MM.1S (cell line): ENCODE measurements around the gene MAPK7.

Experiments used
- DNase-seq: peaks from one replicate; pipeline ENCODE4 v3.0.0-alpha.2; 2015
- H2AFZ ChIP-seq: fragments of 300-600 bp; sonication (generic); 2 replicates; pipeline ENCODE4 v1.6.0; 2016; ENCODE audit warnings: antibody characterized with exemption, low read length
- H3F3A ChIP-seq: fragments of 300-600 bp; sonication (generic); 2 replicates; pipeline ENCODE4 v1.6.1; 2016; ENCODE audit warnings: mild to moderate bottlenecking, antibody characterized with exemption, low read length, moderate library complexity, mixed read lengths; ENCODE audit not compliant: insufficient read depth
- H3K27ac ChIP-seq: fragments of 300-600 bp; sonication (generic); 2 replicates; pipeline ENCODE4 v1.5.1; 2016; ENCODE audit warnings: mild to moderate bottlenecking, low read length
- H3K27me3 ChIP-seq: fragments of 300-600 bp; sonication (generic); replicated peaks from 2 replicates; pipeline ENCODE4 v1.6.0; 2016; ENCODE audit warnings: low read length; ENCODE audit not compliant: insufficient read depth
- H3K36me3 ChIP-seq: fragments of 300-600 bp; sonication (generic); replicated peaks from 2 replicates; pipeline ENCODE4 v1.6.1; 2016; ENCODE audit warnings: mild to moderate bottlenecking, low read length, mixed read lengths; ENCODE audit not compliant: insufficient read depth
- H3K4me1 ChIP-seq: fragments of 300-600 bp; sonication (generic); 2 replicates; pipeline ENCODE4 v1.6.1; 2016; ENCODE audit warnings: low read length, mixed read lengths
- H3K4me2 ChIP-seq: fragments of 300-600 bp; sonication (generic); 2 replicates; pipeline ENCODE4 v1.6.0; 2016; ENCODE audit warnings: low read depth, low read length
- H3K4me3 ChIP-seq: fragments of 300-600 bp; sonication (generic); 2 replicates; pipeline ENCODE4 v1.5.1; 2016; ENCODE audit warnings: low read length, mixed read lengths
- H3K79me2 ChIP-seq: fragments of 300-600 bp; sonication (generic); 2 replicates; pipeline ENCODE4 v1.6.1; 2016; ENCODE audit warnings: mixed run types, low read length, mixed read lengths
- H3K9ac ChIP-seq: fragments of 300-600 bp; sonication (generic); 2 replicates; pipeline ENCODE4 v1.6.1; 2016; ENCODE audit warnings: low read length, mixed read lengths
- H3K9me2 ChIP-seq: fragments of 300-600 bp; sonication (generic); replicated peaks from 2 replicates; pipeline ENCODE4 v1.6.1; 2016; ENCODE audit warnings: mild to moderate bottlenecking, low read length, mixed read lengths; ENCODE audit not compliant: insufficient read depth
- H3K9me3 ChIP-seq: fragments of 300-600 bp; sonication (generic); replicated peaks from 2 replicates; pipeline ENCODE4 v1.6.1; 2016; ENCODE audit warnings: mild to moderate bottlenecking, low read length, mixed read lengths; ENCODE audit not compliant: insufficient read depth
- H4K20me1 ChIP-seq: fragments of 300-600 bp; sonication (generic); 2 replicates; pipeline ENCODE4 v1.6.1; 2016; ENCODE audit warnings: mild to moderate bottlenecking, low read length, moderate library complexity, mixed read lengths; ENCODE audit not compliant: insufficient read depth
- EZH2 ChIP-seq: fragments of 300-600 bp; sonication (generic); optimal IDR thresholded peaks from 2 replicates; pipeline ENCODE3; 2017; ENCODE audit warnings: low read depth, mild to moderate bottlenecking, antibody characterized with exemption, low read length, mixed read lengths
- EZH2phosphoT487 ChIP-seq: fragments of 300-600 bp; sonication (generic); IDR thresholded peaks from 2 replicates; pipeline ENCODE4 v1.6.1; 2018; ENCODE audit warnings: antibody characterized with exemption, low read length
- TF ChIP-seq, protein P1 (sequence below): fragments of 300-600 bp; sonication (generic); IDR thresholded peaks from 2 replicates; pipeline ENCODE4 v1.5.1; 2016; ENCODE audit warnings: antibody characterized with exemption, low read length, mixed read lengths

The MAPK7 gene

DNA sequence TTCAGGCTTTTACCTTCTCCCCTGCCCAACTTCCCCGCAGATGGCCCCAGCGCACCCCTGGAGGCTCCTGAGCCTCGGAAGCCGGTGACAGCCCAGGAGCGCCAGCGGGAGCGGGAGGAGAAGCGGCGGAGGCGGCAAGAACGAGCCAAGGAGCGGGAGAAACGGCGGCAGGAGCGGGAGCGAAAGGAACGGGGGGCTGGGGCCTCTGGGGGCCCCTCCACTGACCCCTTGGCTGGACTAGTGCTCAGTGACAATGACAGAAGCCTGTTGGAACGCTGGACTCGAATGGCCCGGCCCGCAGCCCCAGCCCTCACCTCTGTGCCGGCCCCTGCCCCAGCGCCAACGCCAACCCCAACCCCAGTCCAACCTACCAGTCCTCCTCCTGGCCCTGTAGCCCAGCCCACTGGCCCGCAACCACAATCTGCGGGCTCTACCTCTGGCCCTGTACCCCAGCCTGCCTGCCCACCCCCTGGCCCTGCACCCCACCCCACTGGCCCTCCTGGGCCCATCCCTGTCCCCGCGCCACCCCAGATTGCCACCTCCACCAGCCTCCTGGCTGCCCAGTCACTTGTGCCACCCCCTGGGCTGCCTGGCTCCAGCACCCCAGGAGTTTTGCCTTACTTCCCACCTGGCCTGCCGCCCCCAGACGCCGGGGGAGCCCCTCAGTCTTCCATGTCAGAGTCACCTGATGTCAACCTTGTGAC is 3.6 kb downstream of the MAPK7 start:
- TF ChIP-seq, protein P1, sequence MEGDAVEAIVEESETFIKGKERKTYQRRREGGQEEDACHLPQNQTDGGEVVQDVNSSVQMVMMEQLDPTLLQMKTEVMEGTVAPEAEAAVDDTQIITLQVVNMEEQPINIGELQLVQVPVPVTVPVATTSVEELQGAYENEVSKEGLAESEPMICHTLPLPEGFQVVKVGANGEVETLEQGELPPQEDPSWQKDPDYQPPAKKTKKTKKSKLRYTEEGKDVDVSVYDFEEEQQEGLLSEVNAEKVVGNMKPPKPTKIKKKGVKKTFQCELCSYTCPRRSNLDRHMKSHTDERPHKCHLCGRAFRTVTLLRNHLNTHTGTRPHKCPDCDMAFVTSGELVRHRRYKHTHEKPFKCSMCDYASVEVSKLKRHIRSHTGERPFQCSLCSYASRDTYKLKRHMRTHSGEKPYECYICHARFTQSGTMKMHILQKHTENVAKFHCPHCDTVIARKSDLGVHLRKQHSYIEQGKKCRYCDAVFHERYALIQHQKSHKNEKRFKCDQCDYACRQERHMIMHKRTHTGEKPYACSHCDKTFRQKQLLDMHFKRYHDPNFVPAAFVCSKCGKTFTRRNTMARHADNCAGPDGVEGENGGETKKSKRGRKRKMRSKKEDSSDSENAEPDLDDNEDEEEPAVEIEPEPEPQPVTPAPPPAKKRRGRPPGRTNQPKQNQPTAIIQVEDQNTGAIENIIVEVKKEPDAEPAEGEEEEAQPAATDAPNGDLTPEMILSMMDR: no peak
- no peak for TF ChIP-seq EZH2
- no peak for TF ChIP-seq EZH2phosphoT487
- Histone ChIP-seq H3K79me2 (peaks cover 12% of the 10 kb centered on the region), H3K36me3 (no peaks in the 10 kb centered on the region), H3K4me3 (no peak overlapping the region), H3K27me3 (no peaks in the 10 kb centered on the region), H3K9me2 (no peaks in the 10 kb centered on the region), H3K9ac (no peak overlapping the region), H3K27ac (no peak overlapping the region), H3F3A (peaks cover 10% of the 10 kb centered on the region), H3K9me3 (no peaks in the 10 kb centered on the region), H2AFZ (no peak overlapping the region), H3K4me1 (no peaks in the 10 kb centered on the region; the same call in 1 of the 2 replicates), H3K4me2 (no peak overlapping the region), H4K20me1 (no peaks in the 10 kb centered on the region)
- DNase-seq: no peak

DNA sequence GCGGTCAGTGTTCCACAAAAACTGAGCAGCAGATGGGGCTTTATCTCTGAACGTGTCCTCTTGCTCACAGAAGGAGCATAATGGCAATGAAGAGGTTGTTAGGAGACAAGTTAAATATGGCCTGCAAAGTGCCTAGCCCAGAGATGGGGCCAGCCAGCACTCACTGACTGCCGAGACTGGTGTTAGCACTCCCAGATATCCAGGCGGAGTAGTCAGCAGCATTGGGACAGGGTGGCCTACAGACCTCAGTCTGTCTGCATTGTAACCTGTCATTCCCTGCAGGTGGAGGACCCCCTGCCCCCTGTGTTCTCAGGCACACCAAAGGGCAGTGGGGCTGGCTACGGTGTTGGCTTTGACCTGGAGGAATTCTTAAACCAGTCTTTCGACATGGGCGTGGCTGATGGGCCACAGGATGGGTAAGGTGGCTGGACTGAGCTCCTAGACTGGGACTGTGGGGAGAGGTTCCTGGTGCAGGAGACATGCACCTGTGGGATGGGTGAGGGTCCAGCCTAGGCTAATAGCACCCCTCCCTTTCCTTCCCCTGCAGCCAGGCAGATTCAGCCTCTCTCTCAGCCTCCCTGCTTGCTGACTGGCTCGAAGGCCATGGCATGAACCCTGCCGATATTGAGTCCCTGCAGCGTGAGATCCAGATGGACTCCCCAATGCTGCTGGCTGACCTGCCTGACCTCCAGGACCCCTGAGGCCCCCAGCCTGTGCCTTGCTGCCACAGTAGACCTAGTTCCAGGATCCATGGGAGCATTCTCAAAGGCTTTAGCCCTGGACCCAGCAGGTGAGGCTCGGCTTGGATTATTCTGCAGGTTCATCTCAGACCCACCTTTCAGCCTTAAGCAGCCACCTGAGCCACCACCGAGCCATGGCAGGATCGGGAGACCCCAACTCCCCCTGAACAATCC is 4.5 kb downstream of the MAPK7 start:
- TF ChIP-seq, protein P1: no peak
- TF ChIP-seq EZH2phosphoT487: no peak
- no peak for TF ChIP-seq EZH2
- no peaks in the 10 kb centered on the region for H3K9me2 ChIP-seq
- H3K9ac ChIP-seq: no peak overlapping the region
- no peaks in the 10 kb centered on the region; the same call in 1 of the 2 replicates for H3K4me1 ChIP-seq
- H4K20me1 ChIP-seq: no peaks in the 10 kb centered on the region
- no peak overlapping the region for H3K27ac ChIP-seq
- no peak overlapping the region for H3K4me3 ChIP-seq
- H3F3A ChIP-seq: peaks cover 1% of the 10 kb centered on the region; the same call in 1 of the 2 replicates
- no peaks in the 10 kb centered on the region for H3K36me3 ChIP-seq
- H3K79me2 ChIP-seq: peaks cover 12% of the 10 kb centered on the region
- H3K9me3 ChIP-seq: no peaks in the 10 kb centered on the region
- no peak overlapping the region for H3K4me2 ChIP-seq
- DNase-seq: no peak
- no peaks in the 10 kb centered on the region for H3K27me3 ChIP-seq
- no peak overlapping the region for H2AFZ ChIP-seq

DNA sequence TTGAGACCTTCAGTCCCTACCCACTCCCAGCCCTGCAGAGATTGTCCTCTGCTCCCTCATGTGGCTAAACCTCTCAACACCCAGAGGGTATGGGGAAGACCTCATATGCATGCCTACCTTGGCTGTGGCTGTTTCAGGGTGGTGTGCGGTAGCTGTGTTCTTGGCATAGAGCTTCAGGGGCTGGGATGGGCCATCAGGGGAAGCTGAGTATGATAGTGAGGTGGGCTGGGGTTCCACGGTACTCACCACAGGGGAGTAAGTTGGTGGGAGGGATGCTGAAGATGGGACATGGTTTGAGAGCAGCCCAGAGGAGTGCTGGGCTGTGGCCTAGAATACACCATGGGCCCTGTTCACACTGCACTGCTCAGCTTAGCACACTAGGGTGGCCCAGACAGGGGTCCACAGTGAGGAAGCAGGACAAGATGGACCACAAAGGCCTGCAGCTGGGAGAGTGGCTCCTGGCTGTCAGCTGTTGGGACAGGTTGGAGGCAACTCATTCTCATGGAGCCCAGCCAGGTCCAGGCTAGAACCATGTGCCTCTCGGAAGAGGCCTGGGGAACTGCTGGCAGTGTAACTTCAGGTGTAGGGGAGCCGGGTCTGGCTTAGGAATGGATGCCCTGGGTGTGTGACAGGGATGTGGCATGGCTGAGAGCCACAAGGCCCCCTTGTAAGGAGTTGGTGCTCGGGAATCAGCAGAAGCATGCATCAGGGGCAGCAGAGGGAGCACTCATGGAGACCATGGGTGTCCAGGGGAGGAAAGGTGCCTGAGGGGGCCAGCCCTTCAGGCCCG is 5.6 kb downstream of the MAPK7 start:
- no peaks in the 10 kb centered on the region for H4K20me1 ChIP-seq
- H3F3A ChIP-seq: no peaks in the 10 kb centered on the region

More for the DNA sequence above, 5.6 kb downstream of the MAPK7 start:
- no peaks in the 10 kb centered on the region for H3K27me3 ChIP-seq
- no peaks in the 10 kb centered on the region for H3K9me2 ChIP-seq
- no peaks in the 10 kb centered on the region; the same call in 1 of the 2 replicates for H3K4me1 ChIP-seq
- H3K36me3 ChIP-seq: no peaks in the 10 kb centered on the region
- no peak for DNase-seq
- H3K9me3 ChIP-seq: no peaks in the 10 kb centered on the region
- H3K27ac ChIP-seq: no peak overlapping the region
- H3K4me2 ChIP-seq: no peak overlapping the region
- no peak for TF ChIP-seq EZH2phosphoT487
- H3K4me3 ChIP-seq: no peak overlapping the region
- peaks cover 8% of the 10 kb centered on the region for H3K79me2 ChIP-seq
- no peak overlapping the region for H2AFZ ChIP-seq
- H3K9ac ChIP-seq: no peak overlapping the region
